ENCODE results near the gene RBM14. TPM values are rescaled to one million over a fixed set of nuclear protein-coding genes. Genes with fewer than 3 reads are reported as not detected.

The RBM14 gene
- total RNA-seq, 1 experiment from 2014 or later = 92.0 TPM

- ChIA-PET POLR2A (no interaction called here), CTCF (no interaction called here)
- Mint-ChIP-seq H3K4me3 (no peak overlapping the region), H3K9me3 (no peaks in the 10 kb centered on the region), H3K27me3 (ENCODE audit: low read depth) (no peaks in the 10 kb centered on the region), H3K27ac (no peak overlapping the region), H3K4me1 (no peaks in the 10 kb centered on the region), H3K36me3 (peaks cover 11% of the 10 kb centered on the region; the same call in 1 of the 2 replicates)
- no peak for TF ChIP-seq TEAD4 (CRISPR knock-in tag; IDR thresholded peaks at IDR 0.05)
- TF ChIP-seq ZNF512 (CRISPR knock-in tag; IDR thresholded peaks at IDR 0.05; ENCODE audit: borderline replicate concordance) = no peak
- ATAC-seq (no peak), DNase-seq (ENCODE audit: low spot score) (no peak)
Measured at GRCh38 chr11:66600219-66600618, 16.2 kb upstream of the RBM14 start.

- Mint-ChIP-seq H3K4me3 (no peak overlapping the region), H3K27ac (no peak overlapping the region), H3K9me3 (no peaks in the 10 kb centered on the region), H3K36me3 (peaks cover 16% of the 10 kb centered on the region; the same call in 1 of the 2 replicates), H3K4me1 (no peaks in the 10 kb centered on the region), H3K27me3 (ENCODE audit: low read depth) (no peaks in the 10 kb centered on the region)
- TF ChIP-seq EMX1 (CRISPR knock-in tag; IDR thresholded peaks at IDR 0.05) (no peak), MYBL2 (CRISPR knock-in tag; IDR thresholded peaks at IDR 0.05) (no peak), ETV6 (CRISPR knock-in tag; IDR thresholded peaks at IDR 0.05) (no peak), IRF2 (CRISPR knock-in tag; IDR thresholded peaks at IDR 0.05; ENCODE audit: borderline replicate concordance, low read depth) (no peak), CDX4 (CRISPR knock-in tag; IDR thresholded peaks at IDR 0.05; ENCODE audit: borderline replicate concordance) (no peak), ZNF512 (CRISPR knock-in tag; IDR thresholded peaks at IDR 0.05; ENCODE audit: borderline replicate concordance) (no peak), ATF2 (CRISPR knock-in tag; IDR thresholded peaks at IDR 0.05; ENCODE audit: borderline replicate concordance, low read depth) (no peak), NFE2L1 (CRISPR knock-in tag; IDR thresholded peaks at IDR 0.05) (no peak), GABPB1 (CRISPR knock-in tag; IDR thresholded peaks at IDR 0.05) (no peak), ZMAT4 (CRISPR knock-in tag; IDR thresholded peaks at IDR 0.05) (no peak), HMGA2 (CRISPR knock-in tag; IDR thresholded peaks at IDR 0.05) (no peak), ZNF317 (CRISPR knock-in tag; IDR thresholded peaks at IDR 0.05; ENCODE audit: borderline replicate concordance, low read depth) (no peak), PRDM15 (CRISPR knock-in tag; IDR thresholded peaks at IDR 0.05) (no peak), ZNF219 (CRISPR knock-in tag; IDR thresholded peaks at IDR 0.05; ENCODE audit: borderline replicate concordance) (no peak), ZNF138 (CRISPR knock-in tag; conservative IDR thresholded peaks at IDR 0.05) (no peak), NR1H2 (CRISPR knock-in tag; IDR thresholded peaks at IDR 0.05) (no peak)
- ChIA-PET POLR2A (no interaction called here), CTCF (interaction anchor here (0.7 kb wide), 1 partner anchor 78 kb away, joined by 3 read pairs; no protein-coding TSS in a partner anchor)
- no peak for DNase-seq (ENCODE audit: low spot score)
- no peak for ATAC-seq
Measured at GRCh38 chr11:66600631-66601233, 15.7 kb upstream of the RBM14 start.

All from WTC11 (cell line).